Neural progenitor cell (in vitro differentiated cells): Measurements from ENCODE around the gene OCIAD2. TPM values are rescaled to one million over a fixed set of nuclear protein-coding genes. Genes with fewer than 3 reads are reported as not detected.

ENCODE experiments used
- DNase-seq: peaks from one replicate; pipeline ENCODE4 v3.0.0-alpha.2; 2016; ENCODE audit warnings: low spot score
- H2AFZ ChIP-seq: fragments of 200-600 bp; sonication (generic); replicated peaks from 2 replicates; pipeline ENCODE4 v1.6.1; 2016; ENCODE audit warnings: antibody characterized with exemption
- H3F3A ChIP-seq: fragments of 200-600 bp; sonication (generic); 2 replicates; pipeline ENCODE4 v1.6.1; 2016; ENCODE audit warnings: antibody characterized with exemption, low read depth
- H3K27ac ChIP-seq: fragments of 200-600 bp; sonication (generic); 2 replicates; pipeline ENCODE4 v1.5.1; 2016; ENCODE audit warnings: mild to moderate bottlenecking
- H3K27me3 ChIP-seq: fragments of 200-600 bp; sonication (generic); 2 replicates; pipeline ENCODE4 v1.6.1; 2016; ENCODE audit warnings: mild to moderate bottlenecking, moderate library complexity
- H3K36me3 ChIP-seq: fragments of 200-600 bp; sonication (generic); 2 replicates; pipeline ENCODE4 v1.5.1; 2016
- H3K4me1 ChIP-seq: fragments of 200-600 bp; sonication (generic); 2 replicates; pipeline ENCODE4 v1.6.1; 2016; ENCODE audit warnings: mixed run types
- H3K4me2 ChIP-seq: fragments of 200-600 bp; sonication (generic); 2 replicates; pipeline ENCODE4 v1.6.1; 2016
- H3K4me3 ChIP-seq: fragments of 200-600 bp; sonication (generic); 2 replicates; pipeline ENCODE4 v1.5.1; 2016
- H3K79me2 ChIP-seq: fragments of 200-600 bp; sonication (generic); 2 replicates; pipeline ENCODE4 v1.6.1; 2016; ENCODE audit warnings: low read depth
- H3K9ac ChIP-seq: fragments of 200-600 bp; sonication (generic); 2 replicates; pipeline ENCODE4 v1.6.1; 2016
- H3K9me3 ChIP-seq: fragments of 200-600 bp; sonication (generic); 2 replicates; pipeline ENCODE4 v1.5.1; 2016; ENCODE audit warnings: low read depth
- H4K20me1 ChIP-seq: fragments of 200-600 bp; sonication (generic); 2 replicates; pipeline ENCODE4 v1.6.1; 2016; ENCODE audit warnings: low read depth
- H3K27ac Mint-ChIP-seq: 3 replicates; pipeline ENCODE4 v1.8.0; 2021; ENCODE audit warnings: mixed read lengths
- H3K27me3 Mint-ChIP-seq: 2 replicates; pipeline ENCODE4 v1.8.0; 2022; ENCODE audit warnings: low read depth, mild to moderate bottlenecking, inconsistent platforms, moderate library complexity, mixed read lengths; ENCODE audit not compliant: insufficient read depth
- H3K36me3 Mint-ChIP-seq: 3 replicates; pipeline ENCODE4 v1.8.0; 2021; ENCODE audit warnings: mixed read lengths
- H3K4me1 Mint-ChIP-seq: 3 replicates; pipeline ENCODE4 v1.8.0; 2021; ENCODE audit warnings: mixed read lengths
- H3K4me3 Mint-ChIP-seq: 3 replicates; pipeline ENCODE4 v1.8.0; 2021; ENCODE audit warnings: mild to moderate bottlenecking, moderate library complexity, mixed read lengths
- H3K9me3 Mint-ChIP-seq: 3 replicates; pipeline ENCODE4 v1.8.0; 2020; ENCODE audit warnings: mixed read lengths
- EZH2 ChIP-seq: fragments of 200-600 bp; sonication (generic); IDR thresholded peaks from 2 replicates; pipeline ENCODE4 v1.6.1; 2017; ENCODE audit warnings: antibody characterized with exemption, mild to moderate bottlenecking, moderate library complexity
- EZH2phosphoT487 ChIP-seq: fragments of 200-600 bp; sonication (generic); IDR thresholded peaks from 2 replicates; pipeline ENCODE4 v1.6.1; 2017; ENCODE audit warnings: antibody characterized with exemption
- total RNA-seq: library from RNA; depleted of rRNA; stranded (reverse); fragments of >200 nt; gene quantifications from 2 replicates; pipeline ENCODE4 v1.2.3, GENCODE V29; 2015; ENCODE audit warnings: low replicate concordance
- TF ChIP-seq, protein P1 (sequence below): fragments of 200-600 bp; sonication (generic); IDR thresholded peaks from 2 replicates; pipeline ENCODE4 v1.5.1; 2017; ENCODE audit warnings: antibody characterized with exemption, mild to moderate bottlenecking

Gene OCIAD2
- total RNA-seq, 1 donor from 2014 or later = 28.8 TPM

GRCh38 chr4:48862661-48863060, 43.9 kb downstream of the OCIAD2 start:
- Histone ChIP-seq H3K79me2 (no peaks in the 10 kb centered on the region), H3K4me3 (no peak overlapping the region), H3K4me2 (no peak overlapping the region), H3K36me3 (peaks cover 22% of the 10 kb centered on the region), H3K4me1 (no peaks in the 10 kb centered on the region), H3K9me3 (peaks cover 5% of the 10 kb centered on the region), H3K27me3 (no peaks in the 10 kb centered on the region), H2AFZ (no peak overlapping the region), H3F3A (peaks cover 17% of the 10 kb centered on the region), H4K20me1 (no peaks in the 10 kb centered on the region), H3K27ac (no peak overlapping the region), H3K9ac (no peak overlapping the region)
- no peaks in the 10 kb centered on the region for H3K27me3 Mint-ChIP-seq
- H3K4me1 Mint-ChIP-seq = no peaks in the 10 kb centered on the region
- TF ChIP-seq, protein P1, sequence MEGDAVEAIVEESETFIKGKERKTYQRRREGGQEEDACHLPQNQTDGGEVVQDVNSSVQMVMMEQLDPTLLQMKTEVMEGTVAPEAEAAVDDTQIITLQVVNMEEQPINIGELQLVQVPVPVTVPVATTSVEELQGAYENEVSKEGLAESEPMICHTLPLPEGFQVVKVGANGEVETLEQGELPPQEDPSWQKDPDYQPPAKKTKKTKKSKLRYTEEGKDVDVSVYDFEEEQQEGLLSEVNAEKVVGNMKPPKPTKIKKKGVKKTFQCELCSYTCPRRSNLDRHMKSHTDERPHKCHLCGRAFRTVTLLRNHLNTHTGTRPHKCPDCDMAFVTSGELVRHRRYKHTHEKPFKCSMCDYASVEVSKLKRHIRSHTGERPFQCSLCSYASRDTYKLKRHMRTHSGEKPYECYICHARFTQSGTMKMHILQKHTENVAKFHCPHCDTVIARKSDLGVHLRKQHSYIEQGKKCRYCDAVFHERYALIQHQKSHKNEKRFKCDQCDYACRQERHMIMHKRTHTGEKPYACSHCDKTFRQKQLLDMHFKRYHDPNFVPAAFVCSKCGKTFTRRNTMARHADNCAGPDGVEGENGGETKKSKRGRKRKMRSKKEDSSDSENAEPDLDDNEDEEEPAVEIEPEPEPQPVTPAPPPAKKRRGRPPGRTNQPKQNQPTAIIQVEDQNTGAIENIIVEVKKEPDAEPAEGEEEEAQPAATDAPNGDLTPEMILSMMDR = no peak
- TF ChIP-seq EZH2 = no peak
- no peak overlapping the region for H3K4me3 Mint-ChIP-seq
- no peak overlapping the region for H3K27ac Mint-ChIP-seq
- peaks cover 5% of the 10 kb centered on the region for H3K9me3 Mint-ChIP-seq
- peaks cover 27% of the 10 kb centered on the region for H3K36me3 Mint-ChIP-seq
- no peak for DNase-seq

DNA sequence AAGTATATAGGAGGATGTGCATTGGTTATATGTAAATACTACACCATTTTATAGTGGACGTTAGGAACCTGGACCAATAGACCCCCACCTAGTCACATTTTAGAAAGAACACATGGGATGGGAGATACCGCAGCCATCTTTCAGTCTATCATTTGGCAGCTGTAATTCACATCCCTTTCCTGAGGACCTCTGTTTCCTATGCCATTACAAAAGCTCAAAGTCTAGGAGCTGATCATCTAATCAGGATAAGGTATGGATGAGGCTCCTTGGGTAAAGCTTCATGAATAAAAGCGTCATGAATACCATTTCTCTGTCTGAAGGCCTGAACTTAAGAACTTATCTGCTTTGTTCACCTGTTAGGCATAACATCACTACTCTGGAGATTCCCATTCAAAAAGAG, 44.5 kb downstream of the OCIAD2 start:
- Mint-ChIP-seq H3K27ac (no peak overlapping the region), H3K9me3 (peaks cover 4% of the 10 kb centered on the region), H3K36me3 (peaks cover 27% of the 10 kb centered on the region), H3K27me3 (no peaks in the 10 kb centered on the region), H3K4me3 (no peak overlapping the region), H3K4me1 (no peaks in the 10 kb centered on the region)
- no peaks in the 10 kb centered on the region for H4K20me1 ChIP-seq
- no peaks in the 10 kb centered on the region for H3K27me3 ChIP-seq
- no peaks in the 10 kb centered on the region for H3K4me1 ChIP-seq
- peaks cover 5% of the 10 kb centered on the region for H3K9me3 ChIP-seq
- no peaks in the 10 kb centered on the region for H3K79me2 ChIP-seq
- no peak overlapping the region for H2AFZ ChIP-seq
- no peak overlapping the region for H3K4me3 ChIP-seq
- no peak overlapping the region for H3K9ac ChIP-seq
- no peak for DNase-seq
- peaks cover 23% of the 10 kb centered on the region for H3K36me3 ChIP-seq
- peaks cover 17% of the 10 kb centered on the region for H3F3A ChIP-seq
- no peak overlapping the region for H3K27ac ChIP-seq
- TF ChIP-seq, protein P1 = no peak
- TF ChIP-seq EZH2phosphoT487 (no peak), EZH2 (no peak)
- H3K4me2 ChIP-seq = no peak overlapping the region

DNA sequence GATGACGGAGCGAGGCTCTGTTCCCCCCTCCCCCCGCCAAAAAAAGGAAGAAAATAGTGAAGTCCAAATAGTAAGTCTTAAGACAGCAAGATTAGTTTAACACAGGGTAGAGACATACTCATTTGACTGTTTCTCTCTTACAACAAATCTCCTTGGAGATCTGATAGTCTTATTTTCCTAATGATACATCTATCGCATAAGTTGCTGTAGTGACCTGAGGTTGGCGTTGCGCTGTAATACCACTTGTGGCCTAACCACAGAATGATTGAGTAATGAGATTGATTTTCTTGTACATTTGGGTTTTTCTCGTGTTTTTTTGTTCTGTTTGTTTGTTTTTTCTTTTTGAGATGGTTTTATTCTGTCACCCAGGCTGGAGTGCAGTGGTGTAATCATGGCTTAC, 48.4 kb downstream of the OCIAD2 start:
- no peak for DNase-seq
- no peaks in the 10 kb centered on the region for H3K27me3 Mint-ChIP-seq

More for the DNA sequence above, 48.4 kb downstream of the OCIAD2 start:
- Histone ChIP-seq H3K4me3 (no peak overlapping the region), H3K4me2 (no peak overlapping the region), H3K9ac (no peak overlapping the region), H3K27ac (no peak overlapping the region), H3K79me2 (no peaks in the 10 kb centered on the region), H3K27me3 (no peaks in the 10 kb centered on the region), H3K9me3 (no peaks in the 10 kb centered on the region), H4K20me1 (no peaks in the 10 kb centered on the region), H2AFZ (no peak overlapping the region), H3K36me3 (peaks cover 37% of the 10 kb centered on the region), H3F3A (peaks cover 20% of the 10 kb centered on the region), H3K4me1 (no peaks in the 10 kb centered on the region)
- Mint-ChIP-seq H3K36me3 (peaks cover 38% of the 10 kb centered on the region), H3K4me3 (no peak overlapping the region), H3K4me1 (no peaks in the 10 kb centered on the region), H3K9me3 (no peaks in the 10 kb centered on the region), H3K27ac (no peak overlapping the region)
- TF ChIP-seq, protein P1 = no peak
- no peak for TF ChIP-seq EZH2
- no peak for TF ChIP-seq EZH2phosphoT487
